GM23338 (cell line): ENCODE measurements around the gene PICALM. TPM values are rescaled to one million over a fixed set of nuclear protein-coding genes. Genes with fewer than 3 reads are reported as not detected.

Experiments used
- ATAC-seq: fragments of 200-7000 bp; cut with Tn5 transposase; 3 replicates; pipeline ENCODE4 v1.9.1; 2020
- DNase-seq: peaks from one replicate; pipeline ENCODE4 v3.0.0-alpha.2; 2015; ENCODE audit warnings: low spot score
- H2AFZ ChIP-seq: fragments of 200-600 bp; sonication (generic); 2 replicates; pipeline ENCODE4 v1.8.0; 2016; ENCODE audit warnings: antibody characterized with exemption, mild to moderate bottlenecking, moderate library complexity
- H3F3A ChIP-seq: fragments of 200-600 bp; sonication (generic); replicated peaks from 2 replicates; pipeline ENCODE4 v1.8.0; 2017; ENCODE audit warnings: antibody characterized with exemption, mixed run types, low read depth
- H3K27ac ChIP-seq: fragments of 200-600 bp; sonication (generic); 2 replicates; pipeline ENCODE4 v1.6.1; 2016; ENCODE audit warnings: low read depth
- H3K27me3 ChIP-seq: fragments of 200-600 bp; sonication (generic); 2 replicates; pipeline ENCODE4 v1.8.0; 2016; ENCODE audit warnings: mild to moderate bottlenecking, mixed run types, moderate library complexity; ENCODE audit not compliant: insufficient read depth
- H3K36me3 ChIP-seq: fragments of 200-600 bp; sonication (generic); 2 replicates; pipeline ENCODE4 v1.8.0; 2016; ENCODE audit warnings: mild to moderate bottlenecking; ENCODE audit not compliant: insufficient read depth
- H3K4me1 ChIP-seq: fragments of 200-600 bp; sonication (generic); 2 replicates; pipeline ENCODE4 v1.8.0; 2016; ENCODE audit warnings: mild to moderate bottlenecking, moderate library complexity; ENCODE audit not compliant: insufficient read depth
- H3K4me2 ChIP-seq: fragments of 200-600 bp; sonication (generic); 2 replicates; pipeline ENCODE4 v1.7.1; 2017; ENCODE audit warnings: mixed run types
- H3K4me3 ChIP-seq: fragments of 200-600 bp; sonication (generic); 2 replicates; pipeline ENCODE4 v1.6.1; 2016; ENCODE audit warnings: mixed run types
- H3K79me2 ChIP-seq: fragments of 200-600 bp; sonication (generic); replicated peaks from 2 replicates; pipeline ENCODE4 v1.8.0; 2017; ENCODE audit warnings: mild to moderate bottlenecking; ENCODE audit not compliant: insufficient read depth
- H3K9me2 ChIP-seq: fragments of 200-600 bp; sonication (generic); 2 replicates; pipeline ENCODE4 v1.8.0; 2017; ENCODE audit not compliant: insufficient read depth
- H4K20me1 ChIP-seq: fragments of 200-600 bp; sonication (generic); replicated peaks from 2 replicates; pipeline ENCODE4 v1.8.0; 2017; ENCODE audit warnings: mild to moderate bottlenecking; ENCODE audit not compliant: insufficient read depth
- H3K27ac Mint-ChIP-seq: 2 replicates; pipeline ENCODE4 v1.8.0; 2020; ENCODE audit warnings: inconsistent platforms, mild to moderate bottlenecking, moderate library complexity, mixed read lengths
- H3K27me3 Mint-ChIP-seq: 3 replicates; pipeline ENCODE4 v1.8.0; 2022; ENCODE audit warnings: low read depth, mild to moderate bottlenecking, moderate library complexity, mixed read lengths, inconsistent platforms; ENCODE audit not compliant: insufficient read depth, poor library complexity
- H3K36me3 Mint-ChIP-seq: 3 replicates; pipeline ENCODE4 v1.8.0; 2021; ENCODE audit warnings: low read depth, mild to moderate bottlenecking, inconsistent platforms, moderate library complexity, mixed read lengths
- H3K4me1 Mint-ChIP-seq: 3 replicates; pipeline ENCODE4 v1.8.0; 2020; ENCODE audit warnings: mild to moderate bottlenecking, inconsistent platforms, mixed read lengths
- H3K4me3 Mint-ChIP-seq: 3 replicates; pipeline ENCODE4 v1.8.0; 2021; ENCODE audit warnings: moderate library complexity, mild to moderate bottlenecking, inconsistent platforms, mixed read lengths
- H3K9me3 Mint-ChIP-seq: 3 replicates; pipeline ENCODE4 v1.8.0; 2020; ENCODE audit warnings: moderate library complexity, mild to moderate bottlenecking, inconsistent platforms, mixed read lengths
- ETS1 ChIP-seq: IDR thresholded peaks from 2 replicates; pipeline ENCODE4 v1.6.1; 2016; ENCODE audit warnings: antibody characterized with exemption
- EZH2 ChIP-seq: fragments of 200-600 bp; sonication (generic); IDR thresholded peaks from one replicate; pipeline ENCODE4 v1.8.0; 2017; ENCODE audit warnings: antibody characterized with exemption, mild to moderate bottlenecking, low read depth; ENCODE audit not compliant: unreplicated experiment
- JUNB ChIP-seq: IDR thresholded peaks from one replicate; pipeline ENCODE4 v1.6.1; 2016; ENCODE audit warnings: antibody characterized with exemption; ENCODE audit not compliant: unreplicated experiment
- POLR2AphosphoS5 ChIP-seq: IDR thresholded peaks from 2 replicates; pipeline ENCODE4 v1.6.1; 2016; ENCODE audit warnings: antibody characterized with exemption, low read depth
- STAT1 ChIP-seq: IDR thresholded peaks from one replicate; pipeline ENCODE4 v1.6.1; 2016; ENCODE audit warnings: antibody characterized with exemption; ENCODE audit not compliant: unreplicated experiment
- ZNF114 ChIP-seq: fragments of 250-450 bp; sonication (Bioruptor Pico); IDR thresholded peaks from 2 replicates; pipeline ENCODE4 v1.5.0; 2020; ENCODE audit warnings: mild to moderate bottlenecking, moderate library complexity
- ZNF331 ChIP-seq: fragments of 250-450 bp; sonication (Bioruptor Pico); IDR thresholded peaks from 2 replicates; pipeline ENCODE4 v1.5.0; 2020; ENCODE audit warnings: low read depth, mild to moderate bottlenecking, moderate library complexity
- ZNF462 ChIP-seq: fragments of 250-450 bp; sonication (Bioruptor Pico); IDR thresholded peaks from 2 replicates; pipeline ENCODE4 v1.5.0; 2020; ENCODE audit warnings: mild to moderate bottlenecking, moderate library complexity
- polyA plus RNA-seq: library from polyadenylated mRNA; unstranded; fragments of >200 nt; fragmentation: Nextera tagmentation; extraction: Ambion mirVana; gene quantifications from 2 replicates; pipeline ENCODE4 v1.2.1, GENCODE V29; 2016
- total RNA-seq: library from RNA; depleted of rRNA; stranded (reverse); fragments of >200 nt; shearing (Covaris generic); gene quantifications from 2 replicates; pipeline ENCODE4 v1.2.3, GENCODE V29; 2014

PICALM gene
- total and polyA plus RNA-seq, 2 experiments from 2014 or later, result 27.9 to 134 TPM

GRCh38 chr11:86079421-86079820 lies 10.5 kb upstream of the PICALM start:
- Histone ChIP-seq H3K27ac (no peak overlapping the region), H3K4me3 (no peak overlapping the region), H3K4me1 (no peaks in the 10 kb centered on the region), H3K4me2 (no peak overlapping the region), H3F3A (no peaks in the 10 kb centered on the region), H3K36me3 (no peaks in the 10 kb centered on the region), H2AFZ (no peak overlapping the region), H3K9me2 (no peaks in the 10 kb centered on the region), H4K20me1 (no peaks in the 10 kb centered on the region), H3K27me3 (no peaks in the 10 kb centered on the region), H3K79me2 (no peaks in the 10 kb centered on the region)
- TF ChIP-seq ZNF114 (CRISPR knock-in tag), result no peak
- TF ChIP-seq POLR2AphosphoS5, result no peak
- TF ChIP-seq JUNB, result no peak
- TF ChIP-seq EZH2, result no peak
- no peak for TF ChIP-seq STAT1
- no peak for TF ChIP-seq ETS1
- TF ChIP-seq ZNF462, result no peak
- TF ChIP-seq ZNF331 (CRISPR knock-in tag), result no peak
- DNase-seq, result no peak
- Mint-ChIP-seq H3K4me1 (no peaks in the 10 kb centered on the region), H3K9me3 (no peaks in the 10 kb centered on the region), H3K36me3 (no peaks in the 10 kb centered on the region), H3K27ac (no peak overlapping the region), H3K4me3 (no peak overlapping the region), H3K27me3 (peaks cover 2% of the 10 kb centered on the region)
- ATAC-seq, result no peak
